ENCODE results near the gene DDO.

Gene DDO

GRCh38 chr6:110369066-110369465 is 46.3 kb downstream of the DDO start:
- no peaks in the 10 kb centered on the region for H3K36me3 ChIP-seq
- TF ChIP-seq CTCF (IDR thresholded peaks at IDR 0.05; ENCODE audit: low read depth, low read length) = no peak
- H3K4me1 ChIP-seq = no peaks in the 10 kb centered on the region
- no peak overlapping the region for H3K4me3 ChIP-seq (ENCODE audit: low read depth, low read length)
- H3K27me3 ChIP-seq = no peaks in the 10 kb centered on the region
- H3K9me3 ChIP-seq = no peaks in the 10 kb centered on the region
- DNase-seq = no peak

- no peak overlapping the region for H3K4me3 ChIP-seq (ENCODE audit: low read depth, low read length)
These were observed 47.1 kb downstream of the DDO start for GRCh38 chr6:110368284-110368683.

GRCh38 chr6:110367825-110368224 is 47.5 kb downstream of the DDO start:
- Histone ChIP-seq H3K27me3 (no peaks in the 10 kb centered on the region), H3K4me3 (ENCODE audit: low read depth, low read length) (no peak overlapping the region), H3K4me1 (no peaks in the 10 kb centered on the region), H3K9me3 (no peaks in the 10 kb centered on the region), H3K36me3 (no peaks in the 10 kb centered on the region)
- DNase-seq = no peak
- TF ChIP-seq CTCF (IDR thresholded peaks at IDR 0.05; ENCODE audit: low read depth, low read length) = no peak

More at GRCh38 chr6:110368284-110368683, 47.1 kb downstream of the DDO start:
- Histone ChIP-seq H3K9me3 (no peaks in the 10 kb centered on the region), H3K27me3 (no peaks in the 10 kb centered on the region), H3K36me3 (no peaks in the 10 kb centered on the region), H3K4me1 (no peaks in the 10 kb centered on the region)
- DNase-seq = no peak
- TF ChIP-seq CTCF (IDR thresholded peaks at IDR 0.05; ENCODE audit: low read depth, low read length) = no peak

GRCh38 chr6:110366975-110367374 is 48.4 kb downstream of the DDO start:
- Histone ChIP-seq H3K4me3 (ENCODE audit: low read depth, low read length) (no peak overlapping the region), H3K36me3 (no peaks in the 10 kb centered on the region), H3K4me1 (no peaks in the 10 kb centered on the region), H3K9me3 (no peaks in the 10 kb centered on the region), H3K27me3 (no peaks in the 10 kb centered on the region)
- no peak for TF ChIP-seq CTCF (IDR thresholded peaks at IDR 0.05; ENCODE audit: low read depth, low read length)
- no peak for DNase-seq

- no peak overlapping the region for H3K4me3 ChIP-seq (ENCODE audit: low read depth, low read length)
- no peak for DNase-seq
- no peaks in the 10 kb centered on the region for H3K9me3 ChIP-seq
- no peaks in the 10 kb centered on the region for H3K4me1 ChIP-seq
- H3K36me3 ChIP-seq = no peaks in the 10 kb centered on the region
- TF ChIP-seq CTCF (IDR thresholded peaks at IDR 0.05; ENCODE audit: low read depth, low read length) = no peak
- H3K27me3 ChIP-seq = no peaks in the 10 kb centered on the region
These were observed 49.1 kb downstream of the DDO start for GRCh38 chr6:110366256-110366655.

GRCh38 chr6:110364364-110365105 is 50.8 kb downstream of the DDO start:
- Histone ChIP-seq H3K27me3 (no peaks in the 10 kb centered on the region), H3K36me3 (no peaks in the 10 kb centered on the region), H3K4me3 (ENCODE audit: low read depth, low read length) (no peak overlapping the region), H3K9me3 (no peaks in the 10 kb centered on the region), H3K4me1 (no peaks in the 10 kb centered on the region)
- DNase-seq = no peak
- TF ChIP-seq CTCF (IDR thresholded peaks at IDR 0.05; ENCODE audit: low read depth, low read length) = no peak
